ENCODE results near the gene FER. TPM values are rescaled to one million over a fixed set of nuclear protein-coding genes. Genes with fewer than 3 reads are reported as not detected.

FER gene
- total RNA-seq, 1 experiment from 2014 or later, result 18.0 TPM

GRCh38 chr5:108822211-108822947 lies 74.7 kb downstream of the FER start:
- no peak overlapping the region for H3K4me2 ChIP-seq (ENCODE audit: insufficient read depth, insufficient read length, low read length)
- peak overlapping the region in 1 of 3 experiments; percentile 44; a peak in 1 of 7 replicates for H3K27ac Mint-ChIP-seq
- H3K23me2 ChIP-seq (ENCODE audit: insufficient read length, low read depth, low read length, poor library complexity, severe bottlenecking), result no peaks in the 10 kb centered on the region
- H3K14ac ChIP-seq (ENCODE audit: insufficient read depth, low read length), result no peak overlapping the region
- H3K9ac ChIP-seq (ENCODE audit: extremely low read depth, insufficient read length, low read length), result no peak overlapping the region
- no CpG with 5 or more reads among the region's 7 CpGs for WGBS (ENCODE audit: extremely low coverage, insufficient read length, low lambda C conversion rate)
- H3K18ac ChIP-seq (ENCODE audit: insufficient read length, low read depth, low read length), result no peak overlapping the region
- H3K9me3 ChIP-seq (ENCODE audit: control insufficient read depth, low read depth, low read length), result no peaks in the 10 kb centered on the region
- H2BK12ac ChIP-seq (ENCODE audit: insufficient read length, low read depth, low read length), result no peak overlapping the region
- H3K4me3 Mint-ChIP-seq, result no peak overlapping the region
- no peak overlapping the region for H3K27ac ChIP-seq (ENCODE audit: insufficient read length, low read depth, low read length)
- H2AFZ ChIP-seq (ENCODE audit: low read length), result no peak overlapping the region
- H4K8ac ChIP-seq (replicated peaks; ENCODE audit: insufficient read length, low read depth, low read length), result no peak overlapping the region
- H3K4me1 ChIP-seq (ENCODE audit: insufficient read depth, low read length), result no peaks in the 10 kb centered on the region
- peaks cover 9 to 20% of the 10 kb centered on the region in 2 experiments for H3K4me1 Mint-ChIP-seq
- no peak overlapping the region for H2BK15ac ChIP-seq (ENCODE audit: low read depth, low read length)
- H3K23ac ChIP-seq (ENCODE audit: insufficient read length, low read depth, low read length), result no peak overlapping the region
- no peaks in the 10 kb centered on the region for H3K27me3 ChIP-seq (ENCODE audit: insufficient read depth, low read length)
- DNase-seq, result no peak
- H3K36me3 Mint-ChIP-seq (ENCODE audit: insufficient read depth in 1 of 3, low read depth in 3 of 3), result peaks cover 2 to 8% (median 3%) of the 10 kb centered on the region in 3 experiments; a peak in 3 of 7 replicates
- no peaks in the 10 kb centered on the region; a peak in 2 of 5 replicates for H3K9me3 Mint-ChIP-seq
- no peak overlapping the region for H3T11ph ChIP-seq (ENCODE audit: low read length)
- no peak overlapping the region for H2BK120ac ChIP-seq (ENCODE audit: low read depth, low read length, poor library complexity, severe bottlenecking)
- no peak overlapping the region for H2BK20ac ChIP-seq (ENCODE audit: low read depth, low read length, poor library complexity, severe bottlenecking)
- TF ChIP-seq CTCF (conservative IDR thresholded peaks at IDR 0.05), result no peak
- H4K20me1 ChIP-seq (ENCODE audit: control insufficient read depth, insufficient read depth, insufficient read length), result no peaks in the 10 kb centered on the region
- H2BK5ac ChIP-seq (ENCODE audit: insufficient read length, low read length), result no peak overlapping the region
- no peak overlapping the region for H4K5ac ChIP-seq (ENCODE audit: insufficient read length, low read depth, low read length)
- no peak overlapping the region for H3K56ac ChIP-seq (ENCODE audit: insufficient read length, low read depth, low read length)
- no peak overlapping the region for H2AK5ac ChIP-seq (ENCODE audit: insufficient read length, low read length)
- no peak overlapping the region for H4K91ac ChIP-seq (ENCODE audit: insufficient read length, low read depth, low read length)
- H3K79me2 ChIP-seq (ENCODE audit: insufficient read depth, low read length), result no peaks in the 10 kb centered on the region
- no peaks in the 10 kb centered on the region for H3K79me1 ChIP-seq (ENCODE audit: insufficient read depth, low read depth, low read length, poor library complexity, severe bottlenecking)
- no peak overlapping the region for H3K4ac ChIP-seq (ENCODE audit: low read depth, low read length)
- no peaks in the 10 kb centered on the region for H3K27me3 Mint-ChIP-seq (ENCODE audit: low read depth)
